Measurements from ENCODE around the gene ELF5. TPM values are rescaled to one million over a fixed set of nuclear protein-coding genes. Genes with fewer than 3 reads are reported as not detected.

ELF5 gene
- total RNA-seq, 5 donors from 2014 or later (not counting 1 experiment from before 2014, with no cell fraction given): not detected

- no peak overlapping the region for H3K4me3 Mint-ChIP-seq
- no peaks in the 10 kb centered on the region for H3K9me3 Mint-ChIP-seq
- ChIA-PET CTCF (no interaction called here), POLR2A (no interaction called here)
- no peak overlapping the region for H3K27ac Mint-ChIP-seq
- peaks cover 0 to 4% of the 10 kb centered on the region in 2 donors for H3K27me3 Mint-ChIP-seq
- Histone ChIP-seq H3K27me3 (replicated peaks in 1 of 2; ENCODE audit: control insufficient read depth in 2 of 2, extremely low read depth in 1 of 2, insufficient read depth in 2 of 2, low read length in 1 of 2) (peaks cover 0 to 7% of the 10 kb centered on the region in 2 experiments), H3K4me1 (ENCODE audit: control insufficient read depth in 1 of 2, extremely low read depth in 1 of 2, insufficient read depth in 2 of 2, low read length in 2 of 2) (no peaks in the 10 kb centered on the region), H3K27ac (ENCODE audit: low read length) (no peak overlapping the region), H3K9me3 (no peaks in the 10 kb centered on the region), H3K4me3 (ENCODE audit: control insufficient read depth in 1 of 2, extremely low read depth in 1 of 2, low read length in 1 of 2) (no peak overlapping the region), H3K36me3 (ENCODE audit: control insufficient read depth in 2 of 2, extremely low read depth in 1 of 2, insufficient read depth in 1 of 2, low read length in 1 of 2) (no peaks in the 10 kb centered on the region)
- DNase-seq (no peak), ATAC-seq (replicated peaks in 1 of 4) (no peak)
- H3K36me3 Mint-ChIP-seq: no peaks in the 10 kb centered on the region
- no CpG with 5 or more reads among the region's 3 CpGs for WGBS (ENCODE audit: insufficient coverage)
- H3K4me1 Mint-ChIP-seq: no peaks in the 10 kb centered on the region
These were observed 33.3 kb downstream of the ELF5 start for GRCh38 chr11:34480314-34480713.

- H3K27me3 ChIP-seq (replicated peaks in 1 of 2; ENCODE audit: control insufficient read depth in 2 of 2, extremely low read depth in 1 of 2, insufficient read depth in 2 of 2, low read length in 1 of 2): peaks cover 0 to 3% of the 10 kb centered on the region in 2 experiments
- H3K9me3 ChIP-seq: no peaks in the 10 kb centered on the region
- ChIA-PET POLR2A (interaction anchor here in 1 of 2 donors (0.7 kb wide), 1 partner anchor 16 kb away, joined by 8 read pairs; no protein-coding TSS in a partner anchor), CTCF (no interaction called here)
- H3K4me3 Mint-ChIP-seq: no peak overlapping the region
- H3K27ac Mint-ChIP-seq: no peak overlapping the region
- no peak for DNase-seq
- H3K27ac ChIP-seq (ENCODE audit: low read length): no peak overlapping the region
- peaks cover 0 to 4% of the 10 kb centered on the region in 2 donors for H3K27me3 Mint-ChIP-seq
- H3K36me3 Mint-ChIP-seq: peaks cover under 1% of the 10 kb centered on the region
- no peak for ATAC-seq (replicated peaks in 1 of 4)
- H3K9me3 Mint-ChIP-seq: no peaks in the 10 kb centered on the region
- no peaks in the 10 kb centered on the region for H3K4me1 Mint-ChIP-seq
- no peaks in the 10 kb centered on the region for H3K4me1 ChIP-seq (ENCODE audit: control insufficient read depth in 1 of 2, extremely low read depth in 1 of 2, insufficient read depth in 2 of 2, low read length in 2 of 2)
- 65% methylated on average over 2 of the region's 8 CpGs for WGBS (ENCODE audit: insufficient coverage)
- no peaks in the 10 kb centered on the region for H3K36me3 ChIP-seq (ENCODE audit: control insufficient read depth in 2 of 2, extremely low read depth in 1 of 2, insufficient read depth in 1 of 2, low read length in 1 of 2)
- no peak overlapping the region for H3K4me3 ChIP-seq (ENCODE audit: control insufficient read depth in 1 of 2, extremely low read depth in 1 of 2, low read length in 1 of 2)
These were observed 34.5 kb downstream of the ELF5 start for GRCh38 chr11:34478845-34479663.

DNA sequence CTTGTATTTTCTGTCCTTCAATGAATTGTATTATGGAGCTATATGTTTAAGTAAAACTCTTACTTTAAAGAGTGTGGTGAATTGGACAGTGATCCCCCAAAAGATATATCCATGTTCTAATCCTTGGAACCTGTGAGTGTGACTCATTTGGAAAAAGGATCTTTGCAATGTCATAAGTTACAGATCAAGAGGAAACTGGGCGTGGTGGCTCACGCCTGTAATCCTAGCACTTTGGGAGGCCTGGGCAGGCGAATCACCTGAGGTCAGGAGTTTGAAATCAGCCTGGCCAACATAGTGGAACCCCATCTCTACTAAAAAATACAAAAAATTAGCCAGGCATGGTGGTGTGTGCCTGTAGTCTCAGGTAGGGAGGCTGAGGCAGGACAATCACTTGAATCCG lies 36.7 kb downstream of the ELF5 start:
- no peak overlapping the region for H3K27ac Mint-ChIP-seq
- WGBS (ENCODE audit: insufficient coverage): 100% methylated on average over 1 of the region's 4 CpGs
- no peaks in the 10 kb centered on the region for H3K4me1 Mint-ChIP-seq

GRCh38 chr11:34475656-34476055 lies 37.9 kb downstream of the ELF5 start:
- H3K27ac ChIP-seq (ENCODE audit: low read length): no peak overlapping the region
- Mint-ChIP-seq H3K27ac (no peak overlapping the region), H3K4me3 (no peak overlapping the region), H3K9me3 (no peaks in the 10 kb centered on the region), H3K27me3 (no peaks in the 10 kb centered on the region), H3K36me3 (peaks cover 30% of the 10 kb centered on the region), H3K4me1 (no peaks in the 10 kb centered on the region)
- H3K4me3 ChIP-seq (ENCODE audit: control insufficient read depth in 1 of 2, extremely low read depth in 1 of 2, low read length in 1 of 2): no peak overlapping the region
- ChIA-PET POLR2A (interaction anchor here in 1 of 2 donors (0.7 kb wide), 1 partner anchor 38 kb away, joined by 3 read pairs; no protein-coding TSS in a partner anchor), CTCF (no interaction called here)
- H3K36me3 ChIP-seq (ENCODE audit: control insufficient read depth in 2 of 2, extremely low read depth in 1 of 2, insufficient read depth in 1 of 2, low read length in 1 of 2): peaks cover 5 to 16% of the 10 kb centered on the region in 2 donors
- DNase-seq (no peak), ATAC-seq (replicated peaks in 1 of 4) (no peak)
- no CpG with 5 or more reads among the region's 3 CpGs for WGBS (ENCODE audit: insufficient coverage)
- no peaks in the 10 kb centered on the region for H3K27me3 ChIP-seq (replicated peaks in 1 of 2; ENCODE audit: control insufficient read depth in 2 of 2, extremely low read depth in 1 of 2, insufficient read depth in 2 of 2, low read length in 1 of 2)
- H3K9me3 ChIP-seq: no peaks in the 10 kb centered on the region
- no peaks in the 10 kb centered on the region for H3K4me1 ChIP-seq (ENCODE audit: control insufficient read depth in 1 of 2, extremely low read depth in 1 of 2, insufficient read depth in 2 of 2, low read length in 2 of 2)

More for the DNA sequence above, 36.7 kb downstream of the ELF5 start:
- Histone ChIP-seq H3K27me3 (replicated peaks in 1 of 2; ENCODE audit: control insufficient read depth in 2 of 2, extremely low read depth in 1 of 2, insufficient read depth in 2 of 2, low read length in 1 of 2) (no peaks in the 10 kb centered on the region), H3K9me3 (no peaks in the 10 kb centered on the region), H3K27ac (ENCODE audit: low read length) (no peak overlapping the region), H3K4me1 (ENCODE audit: control insufficient read depth in 1 of 2, extremely low read depth in 1 of 2, insufficient read depth in 2 of 2, low read length in 2 of 2) (no peaks in the 10 kb centered on the region), H3K36me3 (ENCODE audit: control insufficient read depth in 2 of 2, extremely low read depth in 1 of 2, insufficient read depth in 1 of 2, low read length in 1 of 2) (peaks cover 3 to 6% of the 10 kb centered on the region in 2 donors), H3K4me3 (ENCODE audit: control insufficient read depth in 1 of 2, extremely low read depth in 1 of 2, low read length in 1 of 2) (no peak overlapping the region)
- no peak for DNase-seq
- H3K27me3 Mint-ChIP-seq: no peaks in the 10 kb centered on the region
- no peaks in the 10 kb centered on the region for H3K9me3 Mint-ChIP-seq
- CTCF ChIA-PET: no interaction called here
- ATAC-seq (replicated peaks in 1 of 4): no peak
- POLR2A ChIA-PET: no interaction called here
- H3K36me3 Mint-ChIP-seq: peaks cover 21% of the 10 kb centered on the region
- H3K4me3 Mint-ChIP-seq: no peak overlapping the region

DNA sequence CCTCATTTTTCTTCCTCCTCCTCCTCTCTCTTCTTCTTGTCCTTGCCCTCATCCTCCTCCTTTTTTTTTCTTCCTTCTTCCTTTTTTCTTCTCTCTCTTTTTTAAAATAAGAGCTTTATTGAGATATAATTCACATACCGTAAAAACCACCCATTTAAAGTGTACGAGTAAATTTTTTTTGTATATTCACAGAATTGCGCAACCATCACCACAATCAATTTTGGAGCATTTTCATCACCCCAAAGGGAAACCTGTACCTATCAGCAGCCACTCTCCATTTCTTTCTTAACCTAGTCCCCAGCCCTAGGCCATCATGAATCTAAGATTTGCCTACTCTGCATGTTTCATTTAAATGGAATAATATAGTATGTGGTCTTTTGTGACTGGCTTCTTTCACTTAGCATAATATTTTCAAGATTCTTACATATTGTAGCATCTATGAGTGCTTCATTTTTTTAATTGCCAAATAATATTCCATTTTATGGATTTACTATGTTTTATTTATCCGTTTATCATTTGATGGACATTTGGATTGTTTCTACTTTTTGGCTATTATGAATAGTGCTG lies 39.9 kb downstream of the ELF5 start:
- no peak overlapping the region for H3K4me3 ChIP-seq (ENCODE audit: control insufficient read depth in 1 of 2, extremely low read depth in 1 of 2, low read length in 1 of 2)
- DNase-seq (no peak), ATAC-seq (replicated peaks in 1 of 4) (no peak)
- H3K27me3 ChIP-seq (replicated peaks in 1 of 2; ENCODE audit: control insufficient read depth in 2 of 2, extremely low read depth in 1 of 2, insufficient read depth in 2 of 2, low read length in 1 of 2): no peaks in the 10 kb centered on the region
- Mint-ChIP-seq H3K36me3 (peaks cover 33% of the 10 kb centered on the region), H3K27ac (no peak overlapping the region), H3K4me1 (no peaks in the 10 kb centered on the region), H3K27me3 (no peaks in the 10 kb centered on the region), H3K9me3 (no peaks in the 10 kb centered on the region), H3K4me3 (no peak overlapping the region)
- WGBS (ENCODE audit: insufficient coverage): no CpG with 5 or more reads among the region's 4 CpGs
- CTCF ChIA-PET: interaction anchor here (0.6 to 0.7 kb wide), 2 partner anchors 333 to 528 kb away, joined by 3 to 4 read pairs; no protein-coding TSS in a partner anchor
- no peaks in the 10 kb centered on the region for H3K9me3 ChIP-seq
- peaks cover 6 to 34% of the 10 kb centered on the region in 2 donors for H3K36me3 ChIP-seq (ENCODE audit: control insufficient read depth in 2 of 2, extremely low read depth in 1 of 2, insufficient read depth in 1 of 2, low read length in 1 of 2)
- no peak overlapping the region for H3K27ac ChIP-seq (ENCODE audit: low read length)
- H3K4me1 ChIP-seq (ENCODE audit: control insufficient read depth in 1 of 2, extremely low read depth in 1 of 2, insufficient read depth in 2 of 2, low read length in 2 of 2): no peaks in the 10 kb centered on the region
- POLR2A ChIA-PET: no interaction called here

- H3K27ac Mint-ChIP-seq: no peak overlapping the region
- Histone ChIP-seq H3K9me3 (no peaks in the 10 kb centered on the region), H3K4me3 (ENCODE audit: control insufficient read depth in 1 of 2, extremely low read depth in 1 of 2, low read length in 1 of 2) (no peak overlapping the region), H3K4me1 (ENCODE audit: control insufficient read depth in 1 of 2, extremely low read depth in 1 of 2, insufficient read depth in 2 of 2, low read length in 2 of 2) (no peaks in the 10 kb centered on the region), H3K27ac (ENCODE audit: low read length) (no peak overlapping the region), H3K27me3 (replicated peaks in 1 of 2; ENCODE audit: control insufficient read depth in 2 of 2, extremely low read depth in 1 of 2, insufficient read depth in 2 of 2, low read length in 1 of 2) (no peaks in the 10 kb centered on the region), H3K36me3 (ENCODE audit: control insufficient read depth in 2 of 2, extremely low read depth in 1 of 2, insufficient read depth in 1 of 2, low read length in 1 of 2) (peaks cover 12 to 65% of the 10 kb centered on the region in 2 donors)
- peaks cover 69% of the 10 kb centered on the region for H3K36me3 Mint-ChIP-seq
- ChIA-PET CTCF (interaction anchor here (0.6 to 1.9 kb wide), 10 partner anchors 13 to 660 kb away, joined by 3 to 9 read pairs (median 4); no protein-coding TSS in a partner anchor), POLR2A (interaction anchor here in 1 of 2 donors (0.6 kb wide), 1 partner anchor 370 kb away, joined by 3 read pairs; no protein-coding TSS in a partner anchor)
- H3K9me3 Mint-ChIP-seq: peaks cover 4 to 18% (median 10%) of the 10 kb centered on the region in 3 donors
- H3K4me3 Mint-ChIP-seq: no peak overlapping the region
- no peaks in the 10 kb centered on the region for H3K27me3 Mint-ChIP-seq
- 52% methylated on average over 4 of the region's 8 CpGs for WGBS (ENCODE audit: insufficient coverage)
- DNase-seq (peak in 24 of 35 experiments; percentile 4 to 56 (median 18)), ATAC-seq (replicated peaks in 1 of 4) (peak in 2 of 4 experiments; percentile 38 to 47)
- peaks cover 4 to 10% (median 6%) of the 10 kb centered on the region in 3 donors for H3K4me1 Mint-ChIP-seq
These were observed 45.3 kb downstream of the ELF5 start for GRCh38 chr11:34468209-34468841.
